Measurements from ENCODE around the gene AFP. TPM values are rescaled to one million over a fixed set of nuclear protein-coding genes. Genes with fewer than 3 reads are reported as not detected.

Gene AFP
- total RNA-seq, 1 experiment from 2014 or later: 4.9 TPM

- Mint-ChIP-seq H3K36me3 (ENCODE audit: insufficient read depth in 1 of 3, low read depth in 3 of 3) (no peaks in the 10 kb centered on the region), H3K4me3 (no peak overlapping the region), H3K9me3 (no peaks in the 10 kb centered on the region), H3K27ac (no peak overlapping the region), H3K27me3 (ENCODE audit: low read depth) (no peaks in the 10 kb centered on the region), H3K4me1 (no peaks in the 10 kb centered on the region)
- Histone ChIP-seq H4K20me1 (ENCODE audit: control insufficient read depth, insufficient read depth, insufficient read length) (no peaks in the 10 kb centered on the region), H2BK5ac (ENCODE audit: insufficient read length, low read length) (no peak overlapping the region), H2AFZ (ENCODE audit: low read length) (no peak overlapping the region), H4K8ac (replicated peaks; ENCODE audit: insufficient read length, low read depth, low read length) (no peak overlapping the region), H3K79me2 (ENCODE audit: insufficient read depth, low read length) (no peaks in the 10 kb centered on the region), H3K23ac (ENCODE audit: insufficient read length, low read depth, low read length) (no peak overlapping the region), H3K79me1 (ENCODE audit: insufficient read depth, low read depth, low read length, poor library complexity, severe bottlenecking) (no peaks in the 10 kb centered on the region), H3K4ac (ENCODE audit: low read depth, low read length) (no peak overlapping the region), H2BK15ac (ENCODE audit: low read depth, low read length) (no peak overlapping the region), H3K14ac (ENCODE audit: insufficient read depth, low read length) (no peak overlapping the region), H3K18ac (ENCODE audit: insufficient read length, low read depth, low read length) (no peak overlapping the region), H2BK20ac (ENCODE audit: low read depth, low read length, poor library complexity, severe bottlenecking) (no peak overlapping the region), H2AK5ac (ENCODE audit: insufficient read length, low read length) (no peak overlapping the region), H2BK12ac (ENCODE audit: insufficient read length, low read depth, low read length) (no peak overlapping the region), H3K23me2 (ENCODE audit: insufficient read length, low read depth, low read length, poor library complexity, severe bottlenecking) (no peaks in the 10 kb centered on the region), H3K9me3 (ENCODE audit: control insufficient read depth, low read depth, low read length) (no peaks in the 10 kb centered on the region), H4K5ac (ENCODE audit: insufficient read length, low read depth, low read length) (no peak overlapping the region), H3K4me2 (ENCODE audit: insufficient read depth, insufficient read length, low read length) (no peak overlapping the region), H3K27ac (ENCODE audit: insufficient read length, low read depth, low read length) (no peak overlapping the region), H3K9ac (ENCODE audit: extremely low read depth, insufficient read length, low read length) (no peak overlapping the region), H3K4me1 (ENCODE audit: insufficient read depth, low read length) (no peaks in the 10 kb centered on the region), H4K91ac (ENCODE audit: insufficient read length, low read depth, low read length) (no peak overlapping the region), H2BK120ac (ENCODE audit: low read depth, low read length, poor library complexity, severe bottlenecking) (no peak overlapping the region), H3T11ph (ENCODE audit: low read length) (no peak overlapping the region), H3K56ac (ENCODE audit: insufficient read length, low read depth, low read length) (no peak overlapping the region), H3K27me3 (ENCODE audit: insufficient read depth, low read length) (no peaks in the 10 kb centered on the region)
- TF ChIP-seq, protein P1, sequence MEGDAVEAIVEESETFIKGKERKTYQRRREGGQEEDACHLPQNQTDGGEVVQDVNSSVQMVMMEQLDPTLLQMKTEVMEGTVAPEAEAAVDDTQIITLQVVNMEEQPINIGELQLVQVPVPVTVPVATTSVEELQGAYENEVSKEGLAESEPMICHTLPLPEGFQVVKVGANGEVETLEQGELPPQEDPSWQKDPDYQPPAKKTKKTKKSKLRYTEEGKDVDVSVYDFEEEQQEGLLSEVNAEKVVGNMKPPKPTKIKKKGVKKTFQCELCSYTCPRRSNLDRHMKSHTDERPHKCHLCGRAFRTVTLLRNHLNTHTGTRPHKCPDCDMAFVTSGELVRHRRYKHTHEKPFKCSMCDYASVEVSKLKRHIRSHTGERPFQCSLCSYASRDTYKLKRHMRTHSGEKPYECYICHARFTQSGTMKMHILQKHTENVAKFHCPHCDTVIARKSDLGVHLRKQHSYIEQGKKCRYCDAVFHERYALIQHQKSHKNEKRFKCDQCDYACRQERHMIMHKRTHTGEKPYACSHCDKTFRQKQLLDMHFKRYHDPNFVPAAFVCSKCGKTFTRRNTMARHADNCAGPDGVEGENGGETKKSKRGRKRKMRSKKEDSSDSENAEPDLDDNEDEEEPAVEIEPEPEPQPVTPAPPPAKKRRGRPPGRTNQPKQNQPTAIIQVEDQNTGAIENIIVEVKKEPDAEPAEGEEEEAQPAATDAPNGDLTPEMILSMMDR (conservative IDR thresholded peaks at IDR 0.05): no peak
- DNase-seq: no peak
Measured at GRCh38 chr4:73437558-73437956, 1.5 kb downstream of the AFP start.
